GM12865 (cell line): Measurements from ENCODE around the gene KIF26A.

ENCODE experiments used
- DNase-seq: peaks from one replicate; pipeline ENCODE4 v3.0.0; 2010; ENCODE audit warnings: low read depth
- H3K4me3 ChIP-seq: 2 replicates; pipeline ENCODE4 v1.5.1; 2011; ENCODE audit warnings: mild to moderate bottlenecking, low read depth, low read length, control low read depth
- CTCF ChIP-seq: IDR thresholded peaks from 2 replicates; pipeline ENCODE4 v1.5.1; 2011; ENCODE audit warnings: low read length, control low read depth, low read depth, inconsistent platforms; ENCODE audit not compliant: insufficient read depth; ENCODE audit errors: missing control alignments

The KIF26A gene

GRCh38 chr14:104099096-104100041 lies 39.0 kb upstream of the KIF26A start:
- DNase-seq = no peak
- TF ChIP-seq CTCF = no peak

GRCh38 chr14:104100171-104101085 lies 38.0 kb upstream of the KIF26A start:
- TF ChIP-seq CTCF = no peak

More at GRCh38 chr14:104099096-104100041, 39.0 kb upstream of the KIF26A start:
- no peak overlapping the region for H3K4me3 ChIP-seq

GRCh38 chr14:104101086-104101621 lies 37.2 kb upstream of the KIF26A start:
- no peak overlapping the region for H3K4me3 ChIP-seq
- DNase-seq = no peak
- TF ChIP-seq CTCF = no peak

More at GRCh38 chr14:104100171-104101085, 38.0 kb upstream of the KIF26A start:
- DNase-seq = no peak
- no peak overlapping the region for H3K4me3 ChIP-seq

GRCh38 chr14:104101651-104102281 lies 36.6 kb upstream of the KIF26A start:
- DNase-seq = no peak
- no peak overlapping the region for H3K4me3 ChIP-seq
- TF ChIP-seq CTCF = no peak

- TF ChIP-seq CTCF = no peak
- no peak overlapping the region for H3K4me3 ChIP-seq
- no peak for DNase-seq
These were observed 36.0 kb upstream of the KIF26A start for GRCh38 chr14:104102282-104102914.

GRCh38 chr14:104103061-104103445 lies 35.3 kb upstream of the KIF26A start:
- no peak for DNase-seq
- no peak for TF ChIP-seq CTCF
- H3K4me3 ChIP-seq = no peak overlapping the region
